Nephron progenitor cell (in vitro differentiated cells): Measurements from ENCODE around the gene ZNF366.
A peak's percentile ranks its signal among the peaks of the same experiment; 100 is the strongest.

ENCODE experiments used
- DNase-seq: peaks from one replicate; pipeline ENCODE4 v3.0.0; 2021
- H3K27ac Mint-ChIP-seq: 2 replicates; pipeline ENCODE4 v1.8.0; 2021; ENCODE audit warnings: mild to moderate bottlenecking, moderate library complexity, mixed read lengths
- H3K27me3 Mint-ChIP-seq: 2 replicates; pipeline ENCODE4 v1.8.0; 2021; ENCODE audit warnings: mild to moderate bottlenecking, low read depth, mixed read lengths; ENCODE audit not compliant: poor library complexity
- H3K36me3 Mint-ChIP-seq: 2 replicates; pipeline ENCODE4 v1.8.0; 2021; ENCODE audit warnings: low read depth, mixed read lengths
- H3K4me1 Mint-ChIP-seq: 2 replicates; pipeline ENCODE4 v1.8.0; 2021; ENCODE audit warnings: mixed read lengths
- H3K4me3 Mint-ChIP-seq: 2 replicates; pipeline ENCODE4 v1.8.0; 2021; ENCODE audit warnings: mild to moderate bottlenecking, moderate library complexity, mixed read lengths
- H3K9me3 Mint-ChIP-seq: 2 replicates; pipeline ENCODE4 v1.8.0; 2021; ENCODE audit warnings: mild to moderate bottlenecking, moderate library complexity, mixed read lengths
- CTCF ChIP-seq: fragments of 200-600 bp; sonication (generic); IDR thresholded peaks from 2 replicates; pipeline ENCODE4 v1.5.0; 2021; ENCODE audit warnings: antibody characterized with exemption

ZNF366 gene

GRCh38 chr5:72451741-72452505, 55.3 kb downstream of the ZNF366 start:
- Mint-ChIP-seq H3K27me3 (peaks cover 4% of the 10 kb centered on the region), H3K27ac (peak overlapping the region; percentile 97), H3K36me3 (no peaks in the 10 kb centered on the region), H3K4me1 (peaks cover 34% of the 10 kb centered on the region), H3K9me3 (no peaks in the 10 kb centered on the region), H3K4me3 (no peak overlapping the region)
- DNase-seq: peak; percentile 11
- TF ChIP-seq CTCF: no peak

GRCh38 chr5:72448368-72448767, 58.8 kb downstream of the ZNF366 start:
- Mint-ChIP-seq H3K27ac (no peak overlapping the region), H3K4me1 (peaks cover 52% of the 10 kb centered on the region), H3K27me3 (peaks cover 6% of the 10 kb centered on the region), H3K4me3 (no peak overlapping the region), H3K9me3 (no peaks in the 10 kb centered on the region), H3K36me3 (no peaks in the 10 kb centered on the region)
- no peak for DNase-seq
- no peak for TF ChIP-seq CTCF

GRCh38 chr5:72447751-72448150, 59.5 kb downstream of the ZNF366 start:
- H3K36me3 Mint-ChIP-seq: no peaks in the 10 kb centered on the region
- H3K27ac Mint-ChIP-seq: no peak overlapping the region
- H3K9me3 Mint-ChIP-seq: no peaks in the 10 kb centered on the region
- DNase-seq: no peak
- H3K4me1 Mint-ChIP-seq: peaks cover 46% of the 10 kb centered on the region
- H3K4me3 Mint-ChIP-seq: no peak overlapping the region
- H3K27me3 Mint-ChIP-seq: peaks cover 6% of the 10 kb centered on the region
- no peak for TF ChIP-seq CTCF

- H3K27ac Mint-ChIP-seq: no peak overlapping the region
- H3K4me3 Mint-ChIP-seq: no peak overlapping the region
Observed at GRCh38 chr5:72445969-72446368, 61.2 kb downstream of the ZNF366 start.

GRCh38 chr5:72443883-72444282, 63.3 kb downstream of the ZNF366 start:
- Mint-ChIP-seq H3K4me3 (no peak overlapping the region), H3K4me1 (peaks cover 29% of the 10 kb centered on the region), H3K27ac (peak overlapping the region; percentile 85), H3K36me3 (no peaks in the 10 kb centered on the region), H3K27me3 (peaks cover 3% of the 10 kb centered on the region), H3K9me3 (no peaks in the 10 kb centered on the region)
- no peak for TF ChIP-seq CTCF
- DNase-seq: no peak

More at GRCh38 chr5:72445969-72446368, 61.2 kb downstream of the ZNF366 start:
- H3K27me3 Mint-ChIP-seq: peaks cover 6% of the 10 kb centered on the region
- no peak for DNase-seq
- H3K36me3 Mint-ChIP-seq: no peaks in the 10 kb centered on the region
- no peaks in the 10 kb centered on the region for H3K9me3 Mint-ChIP-seq
- no peak for TF ChIP-seq CTCF
- H3K4me1 Mint-ChIP-seq: peaks cover 30% of the 10 kb centered on the region
